HepG2 (cell line): ENCODE data around the gene LEMD3.

Experiments used
- CHD4 ChIP-seq: fragments of 200-600 bp; sonication (generic); IDR thresholded peaks from 2 replicates; pipeline ENCODE4 v1.7.0; 2017; ENCODE audit warnings: mild to moderate bottlenecking, low read length, borderline replicate concordance
- ELF1 ChIP-seq: sonication (generic); formaldehyde crosslinking; IDR thresholded peaks from 2 replicates; pipeline ENCODE4 v1.4.0; 2020; ENCODE audit warnings: missing genetic modification reagents
- ZNF781 ChIP-seq: sonication (generic); formaldehyde crosslinking; IDR thresholded peaks from 2 replicates; pipeline ENCODE4 v1.5.1; 2020; ENCODE audit warnings: borderline replicate concordance, mild to moderate bottlenecking, missing genetic modification reagents; ENCODE audit errors: not compliant biosample characterization
- TF ChIP-seq, protein P1 (sequence below): sonication (generic); formaldehyde crosslinking; IDR thresholded peaks from 2 replicates; pipeline ENCODE4 v1.5.0; 2020; ENCODE audit warnings: mild to moderate bottlenecking, missing genetic modification reagents, moderate library complexity

DNA sequence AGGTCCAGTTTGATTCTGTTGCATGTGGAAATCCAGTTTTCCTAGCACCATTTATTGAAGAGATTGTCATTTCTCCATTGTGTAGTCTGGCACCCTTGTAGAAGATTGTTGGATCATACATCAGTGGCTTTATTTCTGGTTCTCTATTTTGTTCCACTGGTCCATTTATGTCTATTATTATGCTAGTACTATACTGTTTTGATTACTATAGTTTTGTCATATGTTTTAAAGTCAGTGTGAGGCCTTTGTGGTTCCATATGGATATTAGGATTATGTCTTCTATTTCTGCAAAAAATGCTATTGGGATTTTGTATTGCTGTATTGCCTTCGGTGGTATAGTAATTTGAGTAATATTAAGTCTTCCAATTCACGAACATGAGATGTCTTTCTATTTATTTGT lies 51.4 kb downstream of the LEMD3 start:
- TF ChIP-seq, protein P1, sequence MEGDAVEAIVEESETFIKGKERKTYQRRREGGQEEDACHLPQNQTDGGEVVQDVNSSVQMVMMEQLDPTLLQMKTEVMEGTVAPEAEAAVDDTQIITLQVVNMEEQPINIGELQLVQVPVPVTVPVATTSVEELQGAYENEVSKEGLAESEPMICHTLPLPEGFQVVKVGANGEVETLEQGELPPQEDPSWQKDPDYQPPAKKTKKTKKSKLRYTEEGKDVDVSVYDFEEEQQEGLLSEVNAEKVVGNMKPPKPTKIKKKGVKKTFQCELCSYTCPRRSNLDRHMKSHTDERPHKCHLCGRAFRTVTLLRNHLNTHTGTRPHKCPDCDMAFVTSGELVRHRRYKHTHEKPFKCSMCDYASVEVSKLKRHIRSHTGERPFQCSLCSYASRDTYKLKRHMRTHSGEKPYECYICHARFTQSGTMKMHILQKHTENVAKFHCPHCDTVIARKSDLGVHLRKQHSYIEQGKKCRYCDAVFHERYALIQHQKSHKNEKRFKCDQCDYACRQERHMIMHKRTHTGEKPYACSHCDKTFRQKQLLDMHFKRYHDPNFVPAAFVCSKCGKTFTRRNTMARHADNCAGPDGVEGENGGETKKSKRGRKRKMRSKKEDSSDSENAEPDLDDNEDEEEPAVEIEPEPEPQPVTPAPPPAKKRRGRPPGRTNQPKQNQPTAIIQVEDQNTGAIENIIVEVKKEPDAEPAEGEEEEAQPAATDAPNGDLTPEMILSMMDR = no peak
- no peak for TF ChIP-seq ZNF781 (CRISPR knock-in tag)
- no peak for TF ChIP-seq ELF1 (CRISPR knock-in tag)
- TF ChIP-seq CHD4 = no peak
